Measurements from ENCODE around the gene LFNG. TPM values are rescaled to one million over a fixed set of nuclear protein-coding genes. Genes with fewer than 3 reads are reported as not detected.

LFNG gene
- total RNA-seq, 1 experiment from 2014 or later = 21.3 TPM

- Histone ChIP-seq H3K9me2 (ENCODE audit: insufficient read depth) (no peaks in the 10 kb centered on the region), H3K4me3 (no peak overlapping the region), H3K9me3 (ENCODE audit: insufficient read depth, low read depth) (no peaks in the 10 kb centered on the region), H4K20me1 (ENCODE audit: insufficient read depth) (no peaks in the 10 kb centered on the region), H3F3A (ENCODE audit: insufficient read depth, low read depth) (peaks cover 6% of the 10 kb centered on the region; the same call in 1 of the 2 replicates), H3K36me3 (ENCODE audit: low read depth) (peaks cover 11% of the 10 kb centered on the region; the same call in 1 of the 2 replicates), H3K4me2 (no peak overlapping the region), H3K4me1 (replicated peaks; ENCODE audit: insufficient read depth) (no peaks in the 10 kb centered on the region), H3K27me3 (ENCODE audit: insufficient read depth, low read depth) (no peaks in the 10 kb centered on the region), H3K27ac (no peak overlapping the region), H3K79me2 (ENCODE audit: low read depth) (no peaks in the 10 kb centered on the region), H2AFZ (no peak overlapping the region)
- intact Hi-C loops (cut with micrococcal nuclease; ENCODE audit: unreplicated experiment) = no loop called here
- BruUV-seq (replicated peaks) = no TSS peak
- ChIA-PET POLR2A (ENCODE audit: unreplicated experiment) (interaction anchor here (0.6 kb wide), 1 partner anchor 60 kb away, joined by 6 read pairs; no protein-coding TSS in a partner anchor), CTCF (no interaction called here)
- no peak for TF ChIP-seq EZH2 (IDR thresholded peaks at IDR 0.05; ENCODE audit: low read depth)
- no peak for TF ChIP-seq CTCF (conservative IDR thresholded peaks at IDR 0.05)
- DNase-seq = no peak
Measured at GRCh38 chr7:2539031-2539911, 19.7 kb downstream of the LFNG start.

- POLR2A ChIA-PET (ENCODE audit: unreplicated experiment) = no interaction called here
- H3F3A ChIP-seq (ENCODE audit: insufficient read depth, low read depth) = peaks cover 6% of the 10 kb centered on the region; the same call in 1 of the 2 replicates
- H3K27ac ChIP-seq = no peak overlapping the region
Measured at GRCh38 chr7:2540133-2540532, 20.6 kb downstream of the LFNG start.

GRCh38 chr7:2540641-2541051 lies 21.1 kb downstream of the LFNG start:
- no peak for DNase-seq
- ChIA-PET POLR2A (ENCODE audit: unreplicated experiment) (interaction anchor here (0.8 kb wide), 1 partner anchor 1074 kb away, joined by 4 read pairs; no protein-coding TSS in a partner anchor), CTCF (no interaction called here)
- TF ChIP-seq CTCF (conservative IDR thresholded peaks at IDR 0.05) (no peak), EZH2 (IDR thresholded peaks at IDR 0.05; ENCODE audit: low read depth) (no peak)
- H3K27ac ChIP-seq = no peak overlapping the region
- no peaks in the 10 kb centered on the region for H3K79me2 ChIP-seq (ENCODE audit: low read depth)
- no peaks in the 10 kb centered on the region for H3K27me3 ChIP-seq (ENCODE audit: insufficient read depth, low read depth)
- H3K36me3 ChIP-seq (ENCODE audit: low read depth) = peaks cover 11% of the 10 kb centered on the region; the same call in 1 of the 2 replicates
- intact Hi-C loops (cut with micrococcal nuclease; ENCODE audit: unreplicated experiment) = loop anchor here (10.0 kb wide), 1 partner anchor 1696 kb away; no protein-coding TSS in a partner anchor
- no peaks in the 10 kb centered on the region for H4K20me1 ChIP-seq (ENCODE audit: insufficient read depth)
- no peak overlapping the region for H3K4me3 ChIP-seq
- H2AFZ ChIP-seq = no peak overlapping the region
- no peaks in the 10 kb centered on the region for H3K4me1 ChIP-seq (replicated peaks; ENCODE audit: insufficient read depth)
- peaks cover 2% of the 10 kb centered on the region; the same call in 1 of the 2 replicates for H3F3A ChIP-seq (ENCODE audit: insufficient read depth, low read depth)
- no peak overlapping the region for H3K4me2 ChIP-seq
- no TSS peak for BruUV-seq (replicated peaks)
- no peaks in the 10 kb centered on the region for H3K9me3 ChIP-seq (ENCODE audit: insufficient read depth, low read depth)
- H3K9me2 ChIP-seq (ENCODE audit: insufficient read depth) = no peaks in the 10 kb centered on the region

More at GRCh38 chr7:2540133-2540532, 20.6 kb downstream of the LFNG start:
- H3K4me1 ChIP-seq (replicated peaks; ENCODE audit: insufficient read depth) = no peaks in the 10 kb centered on the region
- no TSS peak for BruUV-seq (replicated peaks)
- no peaks in the 10 kb centered on the region for H4K20me1 ChIP-seq (ENCODE audit: insufficient read depth)
- intact Hi-C loops (cut with micrococcal nuclease; ENCODE audit: unreplicated experiment) = loop anchor here (10.0 kb wide), 1 partner anchor 1695 kb away; no protein-coding TSS in a partner anchor
- H3K36me3 ChIP-seq (ENCODE audit: low read depth) = peaks cover 11% of the 10 kb centered on the region; the same call in 1 of the 2 replicates
- no peaks in the 10 kb centered on the region for H3K9me3 ChIP-seq (ENCODE audit: insufficient read depth, low read depth)
- CTCF ChIA-PET = no interaction called here
- H3K27me3 ChIP-seq (ENCODE audit: insufficient read depth, low read depth) = no peaks in the 10 kb centered on the region
- H3K9me2 ChIP-seq (ENCODE audit: insufficient read depth) = no peaks in the 10 kb centered on the region
- no peak for DNase-seq
- no peak overlapping the region for H3K4me3 ChIP-seq
- H2AFZ ChIP-seq = no peak overlapping the region
- no peaks in the 10 kb centered on the region for H3K79me2 ChIP-seq (ENCODE audit: low read depth)
- no peak overlapping the region for H3K4me2 ChIP-seq
- TF ChIP-seq EZH2 (IDR thresholded peaks at IDR 0.05; ENCODE audit: low read depth) (no peak), CTCF (conservative IDR thresholded peaks at IDR 0.05) (no peak)
